ENCODE results near the gene TH. TPM values are rescaled to one million over a fixed set of nuclear protein-coding genes. Genes with fewer than 3 reads are reported as not detected.

The TH gene
- total and polyA plus RNA-seq, 9 of the 15 experiments (the other 6 are each of a cell fraction or from before 2014, with no cell fraction given): not detected

- Histone ChIP-seq H3K79me2 (ENCODE audit: control insufficient read depth, insufficient read depth, low read length) (no peaks in the 10 kb centered on the region), H3K4me1 (replicated peaks in 1 of 2; ENCODE audit: control insufficient read depth in 2 of 2, insufficient read depth in 2 of 2, low read length in 2 of 2) (peaks cover 0 to 30% of the 10 kb centered on the region in 2 experiments; a peak in 2 of 5 replicates), H2AFZ (ENCODE audit: low read depth, low read length) (no peak overlapping the region), H3K27ac (ENCODE audit: extremely low read depth, low read depth, low read length) (no peak overlapping the region), H3K9ac (ENCODE audit: insufficient read depth in 1 of 2, low read depth in 2 of 2, low read length in 2 of 2) (no peak overlapping the region), H3K9me3 (replicated peaks; ENCODE audit: control insufficient read depth, insufficient read depth, low read depth, low read length) (0 out of 2 replicates have a peak, but pooled peaks cover 3% of the 10 kb centered on the region), H3K4me2 (ENCODE audit: insufficient read depth, low read length) (no peak overlapping the region), H3K36me3 (ENCODE audit: control insufficient read depth, insufficient read depth, low read length) (no peaks in the 10 kb centered on the region), H3K9me1 (ENCODE audit: control insufficient read depth, insufficient read depth, low read length) (no peaks in the 10 kb centered on the region), H3K27me3 (ENCODE audit: control insufficient read depth in 2 of 2, insufficient read depth in 2 of 2, low read length in 2 of 2) (peaks cover 11 to 56% of the 10 kb centered on the region in 2 experiments; a peak in 3 of 5 replicates), H3K4me3 (no peak overlapping the region), H4K20me1 (replicated peaks; ENCODE audit: control insufficient read depth, insufficient read depth, low read length) (no peaks in the 10 kb centered on the region)
- WGBS (ENCODE audit: insufficient coverage, low coverage, missing lambda C conversion rate): 2% methylated on average over 30 of the region's 33 CpGs
- TF ChIP-seq ZC3H8 (IDR thresholded peaks at IDR 0.05) (no peak), NRF1 (conservative IDR thresholded peaks at IDR 0.05 in 1 of 2, IDR thresholded peaks at IDR 0.05 in 1 of 2) (0 out of 4 replicates have a peak, but pooled peaks of 1 of the 2 experiments have one; percentile 11), CC2D1A (IDR thresholded peaks at IDR 0.05) (no peak)
- ChIA-PET CTCF (ENCODE audit: low intra/inter-chr PET ratio) (no interaction called here), POLR2A (interaction anchor here (1.1 kb wide), 1 partner anchor 9 kb away, joined by 3 read pairs; no protein-coding TSS in a partner anchor)
- FAIRE-seq: no peak
- in situ Hi-C loops (cut with MboI): no loop called here
- DNase-seq (ENCODE audit: extremely low read depth in 1 of 4, low spot score in 3 of 4): no peak
- intact Hi-C loops (cut with micrococcal nuclease): no loop called here
- no TSS peak for BruUV-seq (replicated peaks)
- ATAC-seq: no peak
These were observed 38.2 kb downstream of the TH start for GRCh38 chr11:2133241-2134021.

GRCh38 chr11:2132874-2133240 lies 38.8 kb downstream of the TH start:
- Histone ChIP-seq H3K27me3 (ENCODE audit: control insufficient read depth in 2 of 2, insufficient read depth in 2 of 2, low read length in 2 of 2) (peaks cover 11 to 56% of the 10 kb centered on the region in 2 experiments; a peak in 3 of 5 replicates), H3K27ac (ENCODE audit: extremely low read depth, low read depth, low read length) (no peak overlapping the region), H3K79me2 (ENCODE audit: control insufficient read depth, insufficient read depth, low read length) (no peaks in the 10 kb centered on the region), H3K9me1 (ENCODE audit: control insufficient read depth, insufficient read depth, low read length) (no peaks in the 10 kb centered on the region), H3K4me1 (replicated peaks in 1 of 2; ENCODE audit: control insufficient read depth in 2 of 2, insufficient read depth in 2 of 2, low read length in 2 of 2) (peaks cover 0 to 27% of the 10 kb centered on the region in 2 experiments; a peak in 2 of 5 replicates), H3K36me3 (ENCODE audit: control insufficient read depth, insufficient read depth, low read length) (no peaks in the 10 kb centered on the region), H4K20me1 (replicated peaks; ENCODE audit: control insufficient read depth, insufficient read depth, low read length) (no peaks in the 10 kb centered on the region), H3K4me2 (ENCODE audit: insufficient read depth, low read length) (no peak overlapping the region), H3K9ac (ENCODE audit: insufficient read depth in 1 of 2, low read depth in 2 of 2, low read length in 2 of 2) (no peak overlapping the region), H3K9me3 (replicated peaks; ENCODE audit: control insufficient read depth, insufficient read depth, low read depth, low read length) (0 out of 2 replicates have a peak, but pooled peaks cover 3% of the 10 kb centered on the region), H2AFZ (ENCODE audit: low read depth, low read length) (no peak overlapping the region), H3K4me3 (no peak overlapping the region)
- CTCF ChIA-PET (ENCODE audit: low intra/inter-chr PET ratio): no interaction called here
- POLR2A ChIA-PET: no interaction called here
- WGBS (ENCODE audit: insufficient coverage, low coverage, missing lambda C conversion rate): 1% methylated on average over 20 of the region's 24 CpGs
- BruUV-seq (replicated peaks): no TSS peak
- intact Hi-C loops (cut with micrococcal nuclease) (no loop called here), in situ Hi-C loops (cut with MboI) (no loop called here)
- no peak for FAIRE-seq
- ATAC-seq: no peak
- no peak for DNase-seq (ENCODE audit: extremely low read depth in 1 of 4, low spot score in 3 of 4)
- no peak for TF ChIP-seq ZC3H11A (IDR thresholded peaks at IDR 0.05; ENCODE audit: low read depth, low read length)
- no peak for TF ChIP-seq NR2F6 (CRISPR knock-in tag; IDR thresholded peaks at IDR 0.05)
- peak; percentile 40 to 53; a peak in 2 of 4 replicates for TF ChIP-seq NRF1 (conservative IDR thresholded peaks at IDR 0.05 in 1 of 2, IDR thresholded peaks at IDR 0.05 in 1 of 2)
- no peak for TF ChIP-seq ZBTB11 (CRISPR knock-in tag; IDR thresholded peaks at IDR 0.05)

Measured in K562 (cell line).